Astrocyte (in vitro differentiated cells and primary cell): ENCODE results near the gene DGKH. TPM values are rescaled to one million over a fixed set of nuclear protein-coding genes. Genes with fewer than 3 reads are reported as not detected.
"Not testable (repeated sequence)": the region's sequence is repeated elsewhere in the genome, so short reads cannot be mapped to it uniquely, and the experiment has no call there.

Experiments used
- DNase-seq: peaks from one replicate; pipeline ENCODE4 v3.0.0-alpha.2; 2010; ENCODE audit warnings: low read depth
- FAIRE-seq: peaks from 2 replicates; lab custom pipeline; 2011; peaks lifted over from hg19 to GRCh38; lab: Jason Lieb, UNC
- H2AFZ ChIP-seq: 2 replicates; pipeline ENCODE4 v1.6.0; 2012; ENCODE audit warnings: low read depth, low read length, inconsistent platforms
- H3K27ac ChIP-seq: 2 replicates; pipeline ENCODE4 v1.5.1; 2011; ENCODE audit warnings: low read depth, low read length, inconsistent platforms
- H3K27me3 ChIP-seq: 2 replicates; pipeline ENCODE4 v1.6.0; 2011; ENCODE audit warnings: low read length, inconsistent platforms; ENCODE audit not compliant: insufficient read depth
- H3K36me3 ChIP-seq: 2 replicates; pipeline ENCODE4 v1.5.1; 2011; ENCODE audit warnings: low read length, inconsistent platforms; ENCODE audit not compliant: insufficient read depth
- H3K4me1 ChIP-seq: 2 replicates; pipeline ENCODE4 v1.5.1; 2011; ENCODE audit warnings: low read length, inconsistent platforms; ENCODE audit not compliant: insufficient read depth
- H3K4me2 ChIP-seq: 2 replicates; pipeline ENCODE4 v1.6.0; 2012; ENCODE audit warnings: low read length, inconsistent platforms
- H3K4me3 ChIP-seq: 2 replicates; pipeline ENCODE4 v1.5.1; 2011; ENCODE audit warnings: low read depth, mild to moderate bottlenecking, low read length, inconsistent platforms; ENCODE audit not compliant: insufficient read depth
- H3K79me2 ChIP-seq: 2 replicates; pipeline ENCODE4 v1.6.0; 2012; ENCODE audit warnings: mild to moderate bottlenecking, low read length, inconsistent platforms; ENCODE audit not compliant: insufficient read depth
- H3K9ac ChIP-seq: 2 replicates; pipeline ENCODE4 v1.6.0; 2012; ENCODE audit warnings: mild to moderate bottlenecking, low read length, inconsistent platforms
- H3K9me3 ChIP-seq: 2 replicates; pipeline ENCODE4 v1.5.1; 2012; ENCODE audit warnings: low read depth, mild to moderate bottlenecking, low read length, inconsistent platforms; ENCODE audit not compliant: insufficient read depth
- H4K20me1 ChIP-seq: 2 replicates; pipeline ENCODE4 v1.6.0; 2012; ENCODE audit warnings: low read length, inconsistent platforms; ENCODE audit not compliant: insufficient read depth
- H3K27ac Mint-ChIP-seq: one replicate; pipeline ENCODE4 v1.8.0; 2021; ENCODE audit warnings: mild to moderate bottlenecking, mixed read lengths; ENCODE audit not compliant: unreplicated experiment
- H3K27me3 Mint-ChIP-seq: one replicate; pipeline ENCODE4 v1.8.0; 2021; ENCODE audit warnings: low read depth, mixed read lengths; ENCODE audit not compliant: unreplicated experiment
- H3K36me3 Mint-ChIP-seq: one replicate; pipeline ENCODE4 v1.8.0; 2021; ENCODE audit warnings: low read depth, mixed read lengths; ENCODE audit not compliant: unreplicated experiment
- H3K4me1 Mint-ChIP-seq: one replicate; pipeline ENCODE4 v1.8.0; 2021; ENCODE audit warnings: low read depth, mixed read lengths; ENCODE audit not compliant: unreplicated experiment
- H3K4me3 Mint-ChIP-seq: one replicate; pipeline ENCODE4 v1.8.0; 2021; ENCODE audit warnings: mild to moderate bottlenecking, moderate library complexity, mixed read lengths; ENCODE audit not compliant: unreplicated experiment
- H3K9me3 Mint-ChIP-seq: one replicate; pipeline ENCODE4 v1.8.0; 2021; ENCODE audit warnings: mild to moderate bottlenecking, mixed read lengths; ENCODE audit not compliant: unreplicated experiment
- CTCF ChIP-seq: IDR thresholded peaks from 2 replicates; pipeline ENCODE4 v1.5.1; 2011; ENCODE audit warnings: low read depth, mild to moderate bottlenecking, inconsistent platforms, low read length, moderate library complexity; ENCODE audit not compliant: insufficient read depth
- EZH2 ChIP-seq: IDR thresholded peaks from 2 replicates; pipeline ENCODE4 v1.6.1; 2012; ENCODE audit warnings: mild to moderate bottlenecking, low read length, inconsistent platforms; ENCODE audit not compliant: insufficient read depth
- total RNA-seq: library from RNA; stranded (reverse); gene quantifications from 2 replicates; pipeline ENCODE4 v1.2.1, GENCODE V29; 2021

The DGKH gene
- total RNA-seq, 1 donor from 2014 or later: 16.4 TPM

- H3K9ac ChIP-seq: no peak overlapping the region
- no peak overlapping the region for H3K4me3 ChIP-seq
- no peak for TF ChIP-seq CTCF
- TF ChIP-seq EZH2: no peak
- no peaks in the 10 kb centered on the region for H3K27me3 ChIP-seq
- no peaks in the 10 kb centered on the region for H4K20me1 ChIP-seq
- H3K9me3 Mint-ChIP-seq: no peaks in the 10 kb centered on the region
- H3K27ac Mint-ChIP-seq: no peak overlapping the region
- H3K36me3 Mint-ChIP-seq: peaks cover 12% of the 10 kb centered on the region
- no peak for DNase-seq
- no peaks in the 10 kb centered on the region for H3K9me3 ChIP-seq
- H3K4me1 ChIP-seq: no peaks in the 10 kb centered on the region
- H3K79me2 ChIP-seq: no peaks in the 10 kb centered on the region
- no peak overlapping the region for H3K4me2 ChIP-seq
- no peak overlapping the region for H3K27ac ChIP-seq
- FAIRE-seq: no peak
- H3K4me3 Mint-ChIP-seq: no peak overlapping the region
- no peak overlapping the region for H2AFZ ChIP-seq
- peaks cover 27% of the 10 kb centered on the region for H3K36me3 ChIP-seq
- H3K27me3 Mint-ChIP-seq: no peaks in the 10 kb centered on the region
- no peaks in the 10 kb centered on the region for H3K4me1 Mint-ChIP-seq
Observed at GRCh38 chr13:42225051-42225450, 176.6 kb downstream of the DGKH start.

GRCh38 chr13:42226759-42227158 lies 178.3 kb downstream of the DGKH start:
- not testable (repeated sequence) for FAIRE-seq, H3K79me2 ChIP-seq, H3K4me1 Mint-ChIP-seq, H3K4me3 Mint-ChIP-seq, DNase-seq, H3K27me3 Mint-ChIP-seq, H3K4me2 ChIP-seq, H3K4me1 ChIP-seq, H3K9ac ChIP-seq, H3K9me3 ChIP-seq, H3K9me3 Mint-ChIP-seq, H2AFZ ChIP-seq, H3K4me3 ChIP-seq, H3K27ac Mint-ChIP-seq, H3K27ac ChIP-seq, H3K27me3 ChIP-seq, H4K20me1 ChIP-seq
- peaks cover 11% of the 10 kb centered on the region for H3K36me3 ChIP-seq
- peaks cover 11% of the 10 kb centered on the region for H3K36me3 Mint-ChIP-seq

- H3K9ac ChIP-seq: no peak overlapping the region
- H3K9me3 Mint-ChIP-seq: no peaks in the 10 kb centered on the region
Observed at GRCh38 chr13:42228527-42228926, 180.1 kb downstream of the DGKH start.

More at GRCh38 chr13:42228527-42228926, 180.1 kb downstream of the DGKH start:
- no peaks in the 10 kb centered on the region for H3K79me2 ChIP-seq
- DNase-seq: no peak
- TF ChIP-seq CTCF: no peak
- TF ChIP-seq EZH2: no peak
- Mint-ChIP-seq H3K27me3 (no peaks in the 10 kb centered on the region), H3K4me3 (no peak overlapping the region), H3K4me1 (no peaks in the 10 kb centered on the region), H3K27ac (no peak overlapping the region), H3K36me3 (peaks cover 11% of the 10 kb centered on the region)
- no peak overlapping the region for H3K27ac ChIP-seq
- H3K4me3 ChIP-seq: no peak overlapping the region
- H2AFZ ChIP-seq: no peak overlapping the region
- H4K20me1 ChIP-seq: no peaks in the 10 kb centered on the region
- no peak overlapping the region for H3K4me2 ChIP-seq
- peaks cover 6% of the 10 kb centered on the region for H3K36me3 ChIP-seq
- H3K9me3 ChIP-seq: no peaks in the 10 kb centered on the region
- no peak for FAIRE-seq
- no peaks in the 10 kb centered on the region for H3K27me3 ChIP-seq
- no peaks in the 10 kb centered on the region for H3K4me1 ChIP-seq
